Measurements from ENCODE around the gene ZNFX1. TPM values are rescaled to one million over a fixed set of nuclear protein-coding genes. Genes with fewer than 3 reads are reported as not detected.

ZNFX1 gene
- polyA plus RNA-seq, 2 of the 4 experiments (the other 2 are of a cell fraction): 6.0 to 11.5 TPM

GRCh38 chr20:49210757-49211110 lies 67.1 kb downstream of the ZNFX1 start:
- peaks cover 17% of the 10 kb centered on the region for H3K9me3 ChIP-seq
- ChIA-PET POLR2A (no interaction called here), CTCF (interaction anchor here (1.1 to 1.9 kb wide), 2 partner anchors 10 to 78 kb away, joined by 3 to 8 read pairs; no protein-coding TSS in a partner anchor)
- no peak overlapping the region for H3K4me3 ChIP-seq
- no peak overlapping the region for H3K27ac ChIP-seq
- H3K4me1 ChIP-seq: no peaks in the 10 kb centered on the region
- no peak overlapping the region for H3K4me2 ChIP-seq
- TF ChIP-seq TFCP2L1 (CRISPR knock-in tag; IDR thresholded peaks at IDR 0.05): no peak
- TF ChIP-seq JUN (IDR thresholded peaks at IDR 0.05): no peak
- TF ChIP-seq SREBF2 (IDR thresholded peaks at IDR 0.05): no peak
- TF ChIP-seq NFE2L2 (conservative IDR thresholded peaks at IDR 0.05; ENCODE audit: low read length): no peak
- no peak for TF ChIP-seq CBX8 (IDR thresholded peaks at IDR 0.05)
- no peak for TF ChIP-seq RNF2 (IDR thresholded peaks at IDR 0.05; ENCODE audit: borderline replicate concordance, low read depth)
- no peak for TF ChIP-seq EHMT2 (IDR thresholded peaks at IDR 0.05; ENCODE audit: low read depth)
- 31% methylated on average over 1 of the region's 1 CpG for WGBS (ENCODE audit: missing lambda C conversion rate)
- ATAC-seq (no peak), DNase-seq (ENCODE audit: low read depth in 1 of 2, low spot score in 1 of 2) (no peak), FAIRE-seq (no peak)

GRCh38 chr20:49210101-49210756 lies 67.6 kb downstream of the ZNFX1 start:
- Histone ChIP-seq H3K4me1 (no peaks in the 10 kb centered on the region), H3K4me3 (no peak overlapping the region), H3K4me2 (no peak overlapping the region), H3K27ac (no peak overlapping the region), H3K9me3 (peaks cover 17% of the 10 kb centered on the region)
- ChIA-PET POLR2A (no interaction called here), CTCF (interaction anchor here (0.6 to 1.9 kb wide), 2 partner anchors 77 to 354 kb away, joined by 6 to 8 read pairs; no protein-coding TSS in a partner anchor)
- DNase-seq (ENCODE audit: low read depth in 1 of 2, low spot score in 1 of 2) (no peak), ATAC-seq (no peak), FAIRE-seq (no peak)
- WGBS (ENCODE audit: missing lambda C conversion rate): 35% methylated on average over 1 of the region's 1 CpG
- no peak for TF ChIP-seq EP300 (IDR thresholded peaks at IDR 0.05)
- TF ChIP-seq HMGXB4 (CRISPR knock-in tag; IDR thresholded peaks at IDR 0.05; ENCODE audit: borderline replicate concordance): no peak
- TF ChIP-seq FOSL2 (IDR thresholded peaks at IDR 0.05): no peak
- no peak for TF ChIP-seq FOSL2 (CRISPR knock-in tag; IDR thresholded peaks at IDR 0.05)
- TF ChIP-seq POLR2AphosphoS2 (conservative IDR thresholded peaks at IDR 0.05; ENCODE audit: low read length): no peak
- no peak for TF ChIP-seq MYC (IDR thresholded peaks at IDR 0.05; ENCODE audit: borderline replicate concordance, low read length)
- TF ChIP-seq MAX (IDR thresholded peaks at IDR 0.05): no peak
- no peak for TF ChIP-seq RNF2 (IDR thresholded peaks at IDR 0.05; ENCODE audit: borderline replicate concordance, low read depth)

- H3K9me3 ChIP-seq: peaks cover 17% of the 10 kb centered on the region
- ChIA-PET CTCF (interaction anchor here (0.7 to 3.6 kb wide), 5 partner anchors 8 to 74 kb away, joined by 3 to 31 read pairs (median 4); no protein-coding TSS in a partner anchor), POLR2A (no interaction called here)
- peak; percentile 47 to 73; a peak in 4 of 6 replicates for ATAC-seq
- 83% methylated on average over 6 of the region's 6 CpGs for WGBS (ENCODE audit: missing lambda C conversion rate)
- no peak for FAIRE-seq
- H3K4me2 ChIP-seq: no peak overlapping the region
- H3K4me1 ChIP-seq: no peaks in the 10 kb centered on the region
- H3K27ac ChIP-seq: no peak overlapping the region
- H3K4me3 ChIP-seq: no peak overlapping the region
- TF ChIP-seq FOXS1 (CRISPR knock-in tag; IDR thresholded peaks at IDR 0.05) (no peak), KDM1A (IDR thresholded peaks at IDR 0.05; ENCODE audit: low read depth) (no peak), HOXB13 (CRISPR knock-in tag; IDR thresholded peaks at IDR 0.05; ENCODE audit: low read depth) (no peak), JUNB (IDR thresholded peaks at IDR 0.05) (no peak), HEYL (CRISPR knock-in tag; IDR thresholded peaks at IDR 0.05) (no peak), TFCP2L1 (CRISPR knock-in tag; IDR thresholded peaks at IDR 0.05) (no peak), KDM5A (IDR thresholded peaks at IDR 0.05) (no peak), EP300 (IDR thresholded peaks at IDR 0.05) (no peak), EHMT2 (IDR thresholded peaks at IDR 0.05; ENCODE audit: low read depth) (no peak), GATA3 (IDR thresholded peaks at IDR 0.05; ENCODE audit: borderline replicate concordance) (no peak), CTCF (IDR thresholded peaks at IDR 0.05) (no peak), NPAS2 (CRISPR knock-in tag; IDR thresholded peaks at IDR 0.05; ENCODE audit: borderline replicate concordance) (no peak), CBX8 (IDR thresholded peaks at IDR 0.05) (no peak), HOXB5 (CRISPR knock-in tag; IDR thresholded peaks at IDR 0.05) (no peak), FOSL2 (IDR thresholded peaks at IDR 0.05) (no peak), FOSL2 (CRISPR knock-in tag; IDR thresholded peaks at IDR 0.05) (no peak), RNF2 (IDR thresholded peaks at IDR 0.05; ENCODE audit: borderline replicate concordance, low read depth) (no peak), BHLHE40 (IDR thresholded peaks at IDR 0.05; ENCODE audit: low read depth, low read length) (no peak), CBX2 (IDR thresholded peaks at IDR 0.05; ENCODE audit: borderline replicate concordance, low read depth) (no peak)
- DNase-seq (ENCODE audit: low read depth in 1 of 2, low spot score in 1 of 2): peak in 1 of 2 experiments; percentile 54
These were observed 70.8 kb downstream of the ZNFX1 start for GRCh38 chr20:49207076-49207475.
